Choroid plexus epithelial cell (primary cell): Measurements from ENCODE around the gene NRIP2.

Experiments
- DNase-seq: peaks from one replicate; pipeline ENCODE4 v3.0.0-alpha.2; 2010; ENCODE audit warnings: low read depth
- H3K4me3 ChIP-seq: 2 replicates; pipeline ENCODE4 v1.5.1; 2011; ENCODE audit warnings: low read depth, mild to moderate bottlenecking, control low read depth, low read length, moderate library complexity
- CTCF ChIP-seq: conservative IDR thresholded peaks from 2 replicates; pipeline ENCODE4 v1.5.1; 2011; ENCODE audit warnings: low read depth, mild to moderate bottlenecking, control low read depth, inconsistent platforms, low read length, moderate library complexity

The NRIP2 gene

GRCh38 chr12:2805143-2805520 lies 29.7 kb downstream of the NRIP2 start:
- no peak for TF ChIP-seq CTCF
- DNase-seq, result no peak
- no peak overlapping the region for H3K4me3 ChIP-seq

DNA sequence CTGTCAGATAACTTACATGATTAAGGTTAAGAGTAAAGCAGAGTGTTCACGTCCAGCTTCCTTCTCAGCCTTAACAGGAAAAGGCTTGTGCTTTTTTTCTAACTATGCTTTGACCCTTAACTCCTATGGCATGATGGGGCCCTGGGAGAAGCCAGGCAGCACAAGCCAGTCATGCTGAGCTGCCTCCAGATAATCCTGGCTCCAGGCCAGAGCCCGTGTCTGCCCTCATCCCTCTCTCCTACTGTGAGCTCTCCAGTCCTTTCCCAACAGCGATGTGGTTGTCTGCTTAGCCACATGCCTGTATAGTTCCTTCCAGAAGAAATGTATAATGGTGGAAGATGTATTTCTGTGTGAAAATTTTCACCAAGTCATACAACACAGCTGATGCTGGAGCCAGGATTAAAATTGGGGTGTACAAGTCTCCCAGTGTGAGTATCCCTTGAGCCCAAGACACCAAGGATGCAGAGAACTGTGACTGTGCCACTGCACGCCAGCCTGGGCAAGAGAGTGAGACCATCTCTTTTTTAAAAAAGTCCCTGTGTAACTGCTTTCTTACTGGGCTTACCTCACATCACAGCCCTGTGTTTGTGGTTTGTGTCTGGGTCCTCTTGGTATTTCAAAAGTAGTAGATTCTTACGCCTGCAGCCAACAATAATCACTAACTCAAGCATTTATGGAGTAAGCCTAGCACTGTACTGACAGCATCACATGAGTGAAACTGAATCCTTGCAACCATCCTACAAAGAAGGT lies 30.3 kb downstream of the NRIP2 start:
- no peak overlapping the region for H3K4me3 ChIP-seq
- no peak for TF ChIP-seq CTCF
- DNase-seq, result peak; percentile 96

GRCh38 chr12:2803635-2804392 lies 31.0 kb downstream of the NRIP2 start:
- no peak for DNase-seq
- no peak for TF ChIP-seq CTCF
- H3K4me3 ChIP-seq, result no peak overlapping the region

- no peak for DNase-seq
- no peak for TF ChIP-seq CTCF
- no peak overlapping the region for H3K4me3 ChIP-seq
These were observed 33.6 kb downstream of the NRIP2 start for GRCh38 chr12:2801044-2801783.

DNA sequence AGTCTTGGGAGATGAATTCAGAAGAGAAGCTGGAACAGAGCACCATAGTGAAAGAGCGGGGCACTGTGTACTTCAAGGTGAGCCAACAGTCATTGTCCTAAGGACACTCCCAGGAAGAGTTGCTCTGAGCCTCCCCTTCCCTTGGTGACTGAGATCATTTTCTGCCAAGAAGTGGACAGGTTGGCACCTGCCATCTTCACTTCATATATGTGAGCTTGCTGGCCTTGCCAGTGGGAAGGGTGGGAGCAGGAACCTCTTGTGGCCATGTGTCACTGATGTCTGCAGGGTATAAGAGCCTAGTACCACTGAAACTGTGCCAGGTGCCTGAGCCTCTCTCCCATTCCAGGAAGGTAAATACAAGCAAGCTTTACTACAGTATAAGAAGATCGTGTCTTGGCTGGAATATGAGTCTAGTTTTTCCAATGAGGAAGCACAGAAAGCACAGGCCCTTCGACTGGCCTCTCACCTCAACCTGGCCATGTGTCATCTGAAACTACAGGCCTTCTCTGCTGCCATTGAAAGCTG lies 34.7 kb downstream of the NRIP2 start:
- no peak for DNase-seq
- H3K4me3 ChIP-seq, result no peak overlapping the region
- no peak for TF ChIP-seq CTCF

DNA sequence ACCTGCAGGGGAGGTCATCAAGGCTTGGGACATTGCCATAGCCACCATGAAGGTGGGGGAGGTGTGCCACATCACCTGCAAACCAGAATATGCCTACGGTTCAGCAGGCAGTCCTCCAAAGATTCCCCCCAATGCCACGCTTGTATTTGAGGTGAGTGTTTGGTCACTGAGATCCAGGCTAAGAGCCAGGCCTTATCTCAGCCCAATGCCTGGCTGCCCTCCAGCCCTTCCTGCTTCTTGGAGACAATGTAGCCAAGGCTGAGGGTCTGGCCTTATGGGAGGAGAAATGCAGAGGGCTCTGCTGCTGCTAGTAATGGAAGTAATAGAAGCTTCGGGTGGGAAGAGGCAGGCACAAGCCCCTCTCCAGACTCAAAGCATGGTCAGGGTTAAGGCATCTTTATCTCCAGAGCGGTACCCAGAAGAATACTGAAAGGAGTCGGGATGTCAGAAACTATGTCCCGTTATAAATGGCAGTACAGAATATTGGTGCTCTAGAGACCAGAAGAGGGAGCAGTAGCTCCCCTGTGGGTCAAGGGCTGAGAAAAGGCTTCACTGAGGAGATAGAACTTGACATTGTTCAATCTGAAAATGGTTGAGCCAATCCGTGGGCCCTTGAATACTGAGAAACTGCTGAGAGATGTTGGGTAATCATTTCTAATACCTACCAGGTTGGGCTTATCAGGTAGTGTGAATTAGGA lies 37.0 kb downstream of the NRIP2 start:
- DNase-seq, result peak; percentile 61
- peak; percentile 69 for TF ChIP-seq CTCF
- H3K4me3 ChIP-seq, result no peak overlapping the region
